Measurements from ENCODE around the gene NPAS3.

Gene NPAS3

DNA sequence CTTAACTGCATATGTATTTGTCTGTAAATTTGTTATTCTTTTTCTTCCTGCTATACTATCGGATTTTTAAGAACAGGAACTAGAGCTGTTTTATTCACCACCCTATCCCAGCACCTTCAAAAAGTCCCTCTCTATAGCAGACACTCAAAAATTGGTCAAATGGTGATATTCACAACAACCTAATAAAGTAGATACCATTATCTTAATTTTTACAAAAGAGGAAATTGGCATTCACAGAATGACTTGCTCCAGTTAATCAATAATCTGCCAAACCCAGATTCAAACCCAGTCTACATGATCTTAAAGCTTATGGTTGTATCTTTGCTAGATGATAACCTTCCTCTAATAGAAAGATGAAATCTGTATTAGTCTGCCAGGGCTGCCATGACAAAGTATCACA lies 585.6 kb downstream of the NPAS3 start:
- no peak for DNase-seq (ENCODE audit: low read depth)
- no peak overlapping the region for H3K4me3 ChIP-seq (ENCODE audit: control insufficient read depth, low read depth, low read length)
- TF ChIP-seq, protein P1, sequence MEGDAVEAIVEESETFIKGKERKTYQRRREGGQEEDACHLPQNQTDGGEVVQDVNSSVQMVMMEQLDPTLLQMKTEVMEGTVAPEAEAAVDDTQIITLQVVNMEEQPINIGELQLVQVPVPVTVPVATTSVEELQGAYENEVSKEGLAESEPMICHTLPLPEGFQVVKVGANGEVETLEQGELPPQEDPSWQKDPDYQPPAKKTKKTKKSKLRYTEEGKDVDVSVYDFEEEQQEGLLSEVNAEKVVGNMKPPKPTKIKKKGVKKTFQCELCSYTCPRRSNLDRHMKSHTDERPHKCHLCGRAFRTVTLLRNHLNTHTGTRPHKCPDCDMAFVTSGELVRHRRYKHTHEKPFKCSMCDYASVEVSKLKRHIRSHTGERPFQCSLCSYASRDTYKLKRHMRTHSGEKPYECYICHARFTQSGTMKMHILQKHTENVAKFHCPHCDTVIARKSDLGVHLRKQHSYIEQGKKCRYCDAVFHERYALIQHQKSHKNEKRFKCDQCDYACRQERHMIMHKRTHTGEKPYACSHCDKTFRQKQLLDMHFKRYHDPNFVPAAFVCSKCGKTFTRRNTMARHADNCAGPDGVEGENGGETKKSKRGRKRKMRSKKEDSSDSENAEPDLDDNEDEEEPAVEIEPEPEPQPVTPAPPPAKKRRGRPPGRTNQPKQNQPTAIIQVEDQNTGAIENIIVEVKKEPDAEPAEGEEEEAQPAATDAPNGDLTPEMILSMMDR (conservative IDR thresholded peaks at IDR 0.05; ENCODE audit: control insufficient read depth, insufficient read depth, low read depth, low read length): no peak

DNA sequence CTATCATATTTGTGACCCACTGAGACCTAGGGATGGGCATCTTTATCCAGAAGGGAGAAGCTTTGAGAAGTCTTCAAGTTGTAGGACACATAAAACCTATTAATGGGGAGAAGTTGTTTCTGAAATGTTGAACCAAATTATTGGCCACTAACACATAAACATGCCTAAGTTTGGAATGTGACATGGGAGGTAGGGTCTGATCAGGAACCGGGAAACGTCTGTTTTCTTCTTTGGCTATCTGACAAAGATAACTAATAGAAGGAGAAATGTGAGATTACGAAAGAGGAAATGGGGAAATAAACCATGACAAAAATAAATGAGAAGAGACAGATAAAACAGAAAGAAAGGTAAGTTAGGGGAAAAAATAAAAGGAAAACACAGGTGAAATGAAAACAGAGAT lies 586.9 kb downstream of the NPAS3 start:
- no peak overlapping the region for H3K4me3 ChIP-seq (ENCODE audit: control insufficient read depth, low read depth, low read length)
- DNase-seq (ENCODE audit: low read depth): peak; percentile 16
- TF ChIP-seq, protein P1 (conservative IDR thresholded peaks at IDR 0.05; ENCODE audit: control insufficient read depth, insufficient read depth, low read depth, low read length): no peak

DNA sequence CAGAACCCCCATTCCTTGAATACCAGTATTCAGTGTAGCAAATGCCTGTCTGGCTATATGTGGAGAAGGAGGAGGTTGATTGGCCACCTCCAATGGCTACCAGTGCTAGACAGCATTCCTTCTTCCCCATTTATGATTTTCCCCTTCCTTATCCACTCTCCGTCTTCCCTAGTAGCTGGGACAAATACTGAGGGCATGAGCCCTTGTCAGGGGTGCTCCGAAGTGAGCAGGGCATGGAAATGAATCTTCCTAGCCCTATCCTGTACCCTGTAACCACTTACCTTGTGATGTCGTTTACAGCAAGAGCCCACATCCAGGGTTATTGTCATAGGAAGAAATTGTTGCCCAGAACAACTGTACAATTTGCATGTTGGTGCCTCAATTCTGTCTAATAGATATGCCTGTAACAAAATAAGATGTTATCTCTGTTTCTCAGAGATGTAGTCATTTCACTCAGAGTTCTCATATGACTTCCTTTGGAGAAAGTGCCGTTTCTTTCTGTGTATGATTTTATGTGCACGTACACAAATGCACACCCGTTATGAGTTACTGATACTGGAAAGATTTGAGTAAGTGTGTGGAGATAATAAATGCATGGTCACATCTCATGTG lies 588.5 kb downstream of the NPAS3 start:
- DNase-seq (ENCODE audit: low read depth): no peak
- TF ChIP-seq, protein P1 (conservative IDR thresholded peaks at IDR 0.05; ENCODE audit: control insufficient read depth, insufficient read depth, low read depth, low read length): no peak
- no peak overlapping the region for H3K4me3 ChIP-seq (ENCODE audit: control insufficient read depth, low read depth, low read length)

DNA sequence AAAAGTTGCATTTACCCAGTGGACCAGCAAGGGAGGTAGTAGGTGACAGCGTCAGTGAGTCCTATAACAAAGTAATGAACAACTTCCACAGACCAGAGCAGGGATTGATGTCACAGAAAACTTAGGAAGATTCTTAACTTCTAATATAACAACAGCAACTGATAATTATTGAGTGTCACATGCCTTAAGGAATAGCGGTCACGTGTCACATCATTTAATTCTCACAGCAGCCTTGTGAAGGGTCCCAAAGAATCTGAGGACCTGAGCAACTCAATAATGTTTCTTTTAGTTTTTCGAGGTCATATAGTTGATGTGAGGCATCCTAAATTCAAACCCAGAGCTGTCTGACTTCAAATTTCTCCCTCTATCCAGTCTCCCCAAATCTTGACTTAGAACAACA lies 590.0 kb downstream of the NPAS3 start:
- H3K4me3 ChIP-seq (ENCODE audit: control insufficient read depth, low read depth, low read length): no peak overlapping the region
- TF ChIP-seq, protein P1 (conservative IDR thresholded peaks at IDR 0.05; ENCODE audit: control insufficient read depth, insufficient read depth, low read depth, low read length): no peak
- no peak for DNase-seq (ENCODE audit: low read depth)

DNA sequence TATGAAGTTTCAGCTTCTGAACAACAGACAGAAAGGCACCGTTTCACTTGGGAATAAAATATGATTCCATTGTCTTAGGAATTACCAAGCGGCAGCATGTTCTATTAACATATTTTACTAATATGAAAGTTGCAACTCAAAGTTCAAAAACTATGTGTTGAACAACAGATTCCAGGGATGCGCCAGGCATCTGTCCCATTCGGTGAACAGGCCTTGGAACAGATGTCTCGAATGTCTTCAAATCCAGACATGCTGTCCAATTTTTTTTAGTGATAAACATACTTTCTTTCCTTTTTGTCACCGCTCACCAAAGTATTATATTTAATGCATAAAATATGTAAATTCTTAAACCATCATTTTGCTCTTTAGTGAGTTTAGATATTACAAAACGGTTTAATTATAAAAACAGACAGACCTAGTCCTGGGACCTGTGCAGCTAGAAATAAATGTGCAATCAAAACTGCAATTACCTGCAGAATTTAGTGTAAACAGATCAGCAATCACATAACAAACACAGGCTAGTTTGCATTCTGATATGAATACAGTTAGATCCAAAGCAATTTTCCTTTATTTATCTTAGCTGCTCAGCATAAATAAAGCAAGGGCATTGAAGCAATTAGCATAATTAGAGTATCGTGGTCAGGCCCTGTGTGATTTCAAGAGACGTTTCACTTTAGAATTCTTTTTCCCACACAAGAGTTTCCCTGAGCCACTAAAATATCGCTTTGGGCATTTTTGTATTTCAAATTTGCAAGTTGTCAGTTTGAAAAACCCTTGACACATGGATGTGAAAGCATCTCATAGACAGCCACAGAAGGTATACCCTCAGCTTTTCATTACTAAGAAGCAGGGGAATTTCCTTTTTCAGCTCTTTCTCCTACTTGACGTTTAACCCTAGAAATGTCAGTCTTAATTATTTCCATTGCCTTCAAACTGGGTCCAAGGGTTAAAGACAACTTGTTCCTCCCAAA lies 591.4 kb downstream of the NPAS3 start:
- TF ChIP-seq, protein P1 (conservative IDR thresholded peaks at IDR 0.05; ENCODE audit: control insufficient read depth, insufficient read depth, low read depth, low read length): no peak

DNA sequence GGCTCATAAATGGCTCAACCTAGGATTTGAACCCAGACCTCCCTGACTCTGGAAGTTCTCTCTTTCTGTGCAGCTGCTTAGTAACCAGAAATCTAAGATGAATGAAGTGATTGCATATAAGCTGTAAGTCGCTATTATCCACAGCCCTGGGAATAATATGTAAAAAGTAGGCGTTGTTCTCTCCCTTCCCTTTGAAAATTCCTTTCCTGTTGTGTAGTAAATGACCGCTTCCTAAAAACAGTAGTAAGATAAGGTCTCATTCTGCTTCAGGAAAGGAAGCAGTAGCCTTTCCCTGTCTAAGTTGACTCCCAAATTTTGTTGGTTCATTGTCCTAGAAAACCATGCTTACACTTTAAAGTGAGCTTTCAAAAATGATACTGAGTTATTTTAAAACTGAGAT lies 593.9 kb downstream of the NPAS3 start:
- H3K4me3 ChIP-seq (ENCODE audit: control insufficient read depth, low read depth, low read length): no peak overlapping the region
- no peak for DNase-seq (ENCODE audit: low read depth)
- TF ChIP-seq, protein P1 (conservative IDR thresholded peaks at IDR 0.05; ENCODE audit: control insufficient read depth, insufficient read depth, low read depth, low read length): no peak

More for the DNA sequence above, 591.4 kb downstream of the NPAS3 start:
- no peak for DNase-seq (ENCODE audit: low read depth)
- no peak overlapping the region for H3K4me3 ChIP-seq (ENCODE audit: control insufficient read depth, low read depth, low read length)

All from fibroblast of mammary gland (primary cell).